ENCODE data around the gene ABI3BP.

DNA sequence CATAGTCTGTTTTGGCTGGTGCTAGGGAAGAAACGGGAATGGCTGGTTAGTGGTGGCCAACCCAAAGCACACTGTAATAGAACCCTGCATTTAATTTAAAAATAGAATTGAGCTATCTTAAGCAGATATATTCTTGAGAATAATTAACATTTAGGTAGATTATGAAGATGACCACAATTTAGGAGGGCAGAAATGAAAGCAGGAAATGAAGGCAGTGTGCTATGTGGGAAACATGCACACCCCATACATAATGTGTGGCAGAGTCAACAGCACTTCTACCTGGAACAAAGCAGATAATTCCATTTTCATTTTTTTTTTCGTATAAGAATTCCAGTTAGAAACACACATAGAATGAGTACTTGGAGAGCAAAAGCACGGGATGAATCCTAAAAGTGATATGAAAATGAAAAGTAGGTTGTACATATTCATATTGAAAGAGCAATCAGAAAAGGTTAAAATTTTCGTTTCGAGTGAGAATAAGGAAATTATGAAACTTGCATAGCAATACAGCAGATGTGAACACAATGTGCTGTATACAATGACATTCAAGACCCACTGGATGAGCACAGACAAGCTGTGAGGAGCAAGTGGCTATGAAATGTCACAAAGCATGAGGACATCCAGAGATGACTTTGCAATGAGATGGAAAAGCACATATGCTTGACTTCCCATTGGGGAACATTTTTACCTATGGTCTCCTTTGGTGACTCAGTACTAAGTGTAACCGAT lies 181.3 kb downstream of the ABI3BP start:
- TF ChIP-seq YY1 (IDR thresholded peaks at IDR 0.05; ENCODE audit: low read depth) (no peak), MEF2A (IDR thresholded peaks at IDR 0.05; ENCODE audit: borderline replicate concordance, low read depth) (no peak), NRF1 (IDR thresholded peaks at IDR 0.05; ENCODE audit: low read depth, low read length) (no peak), EP300 (IDR thresholded peaks at IDR 0.05; ENCODE audit: borderline replicate concordance in 1 of 2, low read depth in 1 of 2, low read length in 1 of 2) (no peak), RAD21 (IDR thresholded peaks at IDR 0.05; ENCODE audit: low read length) (no peak), FOXM1 (IDR thresholded peaks at IDR 0.05; ENCODE audit: low read depth) (no peak), FOXJ3 (CRISPR knock-in tag; IDR thresholded peaks at IDR 0.05) (no peak), TAF1 (IDR thresholded peaks at IDR 0.05; ENCODE audit: borderline replicate concordance, low read depth, low read length) (no peak), POLR2AphosphoS5 (IDR thresholded peaks at IDR 0.05; ENCODE audit: low read depth, low read length) (no peak)
- TF ChIP-seq, protein P1, sequence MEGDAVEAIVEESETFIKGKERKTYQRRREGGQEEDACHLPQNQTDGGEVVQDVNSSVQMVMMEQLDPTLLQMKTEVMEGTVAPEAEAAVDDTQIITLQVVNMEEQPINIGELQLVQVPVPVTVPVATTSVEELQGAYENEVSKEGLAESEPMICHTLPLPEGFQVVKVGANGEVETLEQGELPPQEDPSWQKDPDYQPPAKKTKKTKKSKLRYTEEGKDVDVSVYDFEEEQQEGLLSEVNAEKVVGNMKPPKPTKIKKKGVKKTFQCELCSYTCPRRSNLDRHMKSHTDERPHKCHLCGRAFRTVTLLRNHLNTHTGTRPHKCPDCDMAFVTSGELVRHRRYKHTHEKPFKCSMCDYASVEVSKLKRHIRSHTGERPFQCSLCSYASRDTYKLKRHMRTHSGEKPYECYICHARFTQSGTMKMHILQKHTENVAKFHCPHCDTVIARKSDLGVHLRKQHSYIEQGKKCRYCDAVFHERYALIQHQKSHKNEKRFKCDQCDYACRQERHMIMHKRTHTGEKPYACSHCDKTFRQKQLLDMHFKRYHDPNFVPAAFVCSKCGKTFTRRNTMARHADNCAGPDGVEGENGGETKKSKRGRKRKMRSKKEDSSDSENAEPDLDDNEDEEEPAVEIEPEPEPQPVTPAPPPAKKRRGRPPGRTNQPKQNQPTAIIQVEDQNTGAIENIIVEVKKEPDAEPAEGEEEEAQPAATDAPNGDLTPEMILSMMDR (IDR thresholded peaks at IDR 0.05) = no peak
- TF ChIP-seq, protein P2, sequence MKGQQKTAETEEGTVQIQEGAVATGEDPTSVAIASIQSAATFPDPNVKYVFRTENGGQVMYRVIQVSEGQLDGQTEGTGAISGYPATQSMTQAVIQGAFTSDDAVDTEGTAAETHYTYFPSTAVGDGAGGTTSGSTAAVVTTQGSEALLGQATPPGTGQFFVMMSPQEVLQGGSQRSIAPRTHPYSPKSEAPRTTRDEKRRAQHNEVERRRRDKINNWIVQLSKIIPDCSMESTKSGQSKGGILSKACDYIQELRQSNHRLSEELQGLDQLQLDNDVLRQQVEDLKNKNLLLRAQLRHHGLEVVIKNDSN (IDR thresholded peaks at IDR 0.05; ENCODE audit: borderline replicate concordance, low read depth) = no peak
- TF ChIP-seq, protein P3, sequence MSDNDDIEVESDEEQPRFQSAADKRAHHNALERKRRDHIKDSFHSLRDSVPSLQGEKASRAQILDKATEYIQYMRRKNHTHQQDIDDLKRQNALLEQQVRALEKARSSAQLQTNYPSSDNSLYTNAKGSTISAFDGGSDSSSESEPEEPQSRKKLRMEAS (IDR thresholded peaks at IDR 0.05; ENCODE audit: low read depth) = no peak
- TF ChIP-seq, protein P4, sequence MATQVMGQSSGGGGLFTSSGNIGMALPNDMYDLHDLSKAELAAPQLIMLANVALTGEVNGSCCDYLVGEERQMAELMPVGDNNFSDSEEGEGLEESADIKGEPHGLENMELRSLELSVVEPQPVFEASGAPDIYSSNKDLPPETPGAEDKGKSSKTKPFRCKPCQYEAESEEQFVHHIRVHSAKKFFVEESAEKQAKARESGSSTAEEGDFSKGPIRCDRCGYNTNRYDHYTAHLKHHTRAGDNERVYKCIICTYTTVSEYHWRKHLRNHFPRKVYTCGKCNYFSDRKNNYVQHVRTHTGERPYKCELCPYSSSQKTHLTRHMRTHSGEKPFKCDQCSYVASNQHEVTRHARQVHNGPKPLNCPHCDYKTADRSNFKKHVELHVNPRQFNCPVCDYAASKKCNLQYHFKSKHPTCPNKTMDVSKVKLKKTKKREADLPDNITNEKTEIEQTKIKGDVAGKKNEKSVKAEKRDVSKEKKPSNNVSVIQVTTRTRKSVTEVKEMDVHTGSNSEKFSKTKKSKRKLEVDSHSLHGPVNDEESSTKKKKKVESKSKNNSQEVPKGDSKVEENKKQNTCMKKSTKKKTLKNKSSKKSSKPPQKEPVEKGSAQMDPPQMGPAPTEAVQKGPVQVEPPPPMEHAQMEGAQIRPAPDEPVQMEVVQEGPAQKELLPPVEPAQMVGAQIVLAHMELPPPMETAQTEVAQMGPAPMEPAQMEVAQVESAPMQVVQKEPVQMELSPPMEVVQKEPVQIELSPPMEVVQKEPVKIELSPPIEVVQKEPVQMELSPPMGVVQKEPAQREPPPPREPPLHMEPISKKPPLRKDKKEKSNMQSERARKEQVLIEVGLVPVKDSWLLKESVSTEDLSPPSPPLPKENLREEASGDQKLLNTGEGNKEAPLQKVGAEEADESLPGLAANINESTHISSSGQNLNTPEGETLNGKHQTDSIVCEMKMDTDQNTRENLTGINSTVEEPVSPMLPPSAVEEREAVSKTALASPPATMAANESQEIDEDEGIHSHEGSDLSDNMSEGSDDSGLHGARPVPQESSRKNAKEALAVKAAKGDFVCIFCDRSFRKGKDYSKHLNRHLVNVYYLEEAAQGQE (IDR thresholded peaks at IDR 0.05; ENCODE audit: low read depth, low read length) = no peak
